Measurements from ENCODE around the gene CKS2.
"Not testable (repeated sequence)": the region's sequence is repeated elsewhere in the genome, so short reads cannot be mapped to it uniquely, and the experiment has no call there.

Gene CKS2

GRCh38 chr9:89310475-89311345 lies at the start of gene CKS2:
Gene CKS2 (plus strand): TSS chr9:89311195. CDS start chr9:89311293, 98 bp downstream.
- DNase-seq (ENCODE audit: low spot score), result peak; percentile 100

- no peak for DNase-seq (ENCODE audit: low spot score)
Measured at GRCh38 chr9:89273528-89274279, 37.3 kb upstream of the CKS2 start.

- DNase-seq (ENCODE audit: low spot score), result peak; percentile 96
Measured at GRCh38 chr9:89274838-89275237, 36.2 kb upstream of the CKS2 start.

- not testable (repeated sequence) for DNase-seq (ENCODE audit: low spot score)
Measured at GRCh38 chr9:89276040-89276439, 35.0 kb upstream of the CKS2 start.

- DNase-seq (ENCODE audit: low spot score), result no peak
Measured at GRCh38 chr9:89277043-89277442, 34.0 kb upstream of the CKS2 start.

GRCh38 chr9:89277454-89277853 lies 33.5 kb upstream of the CKS2 start:
- peak; percentile 69 for DNase-seq (ENCODE audit: low spot score)

- DNase-seq (ENCODE audit: low spot score), result peak; percentile 69
Measured at GRCh38 chr9:89278551-89278950, 32.4 kb upstream of the CKS2 start.

- peak; percentile 67 for DNase-seq (ENCODE audit: low spot score)
Measured at GRCh38 chr9:89278997-89279739, 31.8 kb upstream of the CKS2 start.

GRCh38 chr9:89281106-89281505 lies 29.9 kb upstream of the CKS2 start:
- DNase-seq (ENCODE audit: low spot score), result no peak

GRCh38 chr9:89282248-89282968 lies 28.6 kb upstream of the CKS2 start:
- DNase-seq (ENCODE audit: low spot score), result not testable (repeated sequence)

GRCh38 chr9:89284076-89284475 lies 26.9 kb upstream of the CKS2 start:
- no peak for DNase-seq (ENCODE audit: low spot score)

- DNase-seq (ENCODE audit: low spot score), result no peak
Measured at GRCh38 chr9:89291741-89292140, 19.3 kb upstream of the CKS2 start.

GRCh38 chr9:89293014-89293413 lies 18.0 kb upstream of the CKS2 start:
- no peak for DNase-seq (ENCODE audit: low spot score)

- no peak for DNase-seq (ENCODE audit: low spot score)
Measured at GRCh38 chr9:89295400-89295799, 15.6 kb upstream of the CKS2 start.

- DNase-seq (ENCODE audit: low spot score), result not testable (repeated sequence)
Measured at GRCh38 chr9:89301996-89302395, 9.0 kb upstream of the CKS2 start.

- no peak for DNase-seq (ENCODE audit: low spot score)
Measured at GRCh38 chr9:89304020-89304833, 6.8 kb upstream of the CKS2 start.

- DNase-seq (ENCODE audit: low spot score), result no peak
Measured at GRCh38 chr9:89304834-89305188, 6.2 kb upstream of the CKS2 start.

- DNase-seq (ENCODE audit: low spot score), result no peak
Measured at GRCh38 chr9:89305868-89306267, 5.1 kb upstream of the CKS2 start.

- DNase-seq (ENCODE audit: low spot score), result no peak
Measured at GRCh38 chr9:89309166-89309565, 1.8 kb upstream of the CKS2 start.

GRCh38 chr9:89309608-89310474 lies 1.2 kb upstream of the CKS2 start:
- DNase-seq (ENCODE audit: low spot score), result peak; percentile 50

Data from kidney tubule cell (primary cell).